Stimulated activated CD4-positive, alpha-beta T cell treated with anti-CD3 and anti-CD28 coated beads, Interleukin-12 subunit alpha, Interleukin-12 subunit beta, amount 100 ng/mL, for 24 hours (primary cell): ENCODE data around the gene SNED1.

Experiments used
- DNase-seq, 2 experiments: peaks; one replicate each; pipeline ENCODE4 v3.0.0-alpha.2; 2020; ENCODE audit warnings: low read depth in 2 of 2

Gene SNED1

DNA sequence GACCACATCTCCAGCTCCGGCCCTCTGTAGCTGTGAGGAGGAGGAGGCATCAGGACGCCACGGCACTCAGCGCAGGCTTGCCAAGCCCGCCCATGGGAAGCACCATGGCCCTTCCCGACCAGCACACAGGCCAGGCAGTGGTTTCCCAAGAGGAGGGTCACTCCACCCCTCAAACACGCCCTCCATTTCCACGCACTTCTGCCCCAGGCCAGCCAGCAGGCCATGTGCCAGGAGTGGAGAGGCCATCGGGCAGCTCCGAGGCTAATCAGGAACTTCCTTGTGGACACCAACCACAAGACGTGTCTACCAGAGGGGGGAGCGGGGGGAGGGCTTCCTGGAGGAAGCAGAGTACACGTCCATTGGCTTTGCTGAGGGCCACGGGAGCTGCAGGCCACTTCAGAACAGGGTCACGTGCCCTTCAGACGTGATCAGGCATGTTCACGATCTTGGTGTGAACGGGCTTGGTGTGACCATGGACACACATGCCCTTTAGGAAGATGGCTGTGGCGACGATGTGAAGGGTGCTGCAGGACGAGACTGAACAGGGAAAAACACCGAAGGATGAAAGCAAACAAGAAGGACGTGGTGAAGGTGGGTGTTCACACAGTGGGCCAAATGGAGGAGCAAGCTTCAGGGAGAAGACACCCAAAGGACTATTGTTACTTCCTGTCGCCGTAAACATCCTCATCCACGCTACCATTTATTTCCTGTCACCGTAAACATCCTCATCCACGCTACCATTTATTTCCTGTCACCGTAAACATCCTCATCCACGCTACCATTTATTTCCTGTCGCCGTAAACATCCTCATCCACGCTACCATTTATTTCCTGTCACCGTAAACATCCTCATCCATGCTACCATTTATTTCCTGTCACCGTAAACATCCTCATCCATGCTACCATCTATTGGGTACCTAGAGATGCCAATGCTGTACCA is 110.1 kb downstream of the SNED1 start:
- DNase-seq: no peak

DNA sequence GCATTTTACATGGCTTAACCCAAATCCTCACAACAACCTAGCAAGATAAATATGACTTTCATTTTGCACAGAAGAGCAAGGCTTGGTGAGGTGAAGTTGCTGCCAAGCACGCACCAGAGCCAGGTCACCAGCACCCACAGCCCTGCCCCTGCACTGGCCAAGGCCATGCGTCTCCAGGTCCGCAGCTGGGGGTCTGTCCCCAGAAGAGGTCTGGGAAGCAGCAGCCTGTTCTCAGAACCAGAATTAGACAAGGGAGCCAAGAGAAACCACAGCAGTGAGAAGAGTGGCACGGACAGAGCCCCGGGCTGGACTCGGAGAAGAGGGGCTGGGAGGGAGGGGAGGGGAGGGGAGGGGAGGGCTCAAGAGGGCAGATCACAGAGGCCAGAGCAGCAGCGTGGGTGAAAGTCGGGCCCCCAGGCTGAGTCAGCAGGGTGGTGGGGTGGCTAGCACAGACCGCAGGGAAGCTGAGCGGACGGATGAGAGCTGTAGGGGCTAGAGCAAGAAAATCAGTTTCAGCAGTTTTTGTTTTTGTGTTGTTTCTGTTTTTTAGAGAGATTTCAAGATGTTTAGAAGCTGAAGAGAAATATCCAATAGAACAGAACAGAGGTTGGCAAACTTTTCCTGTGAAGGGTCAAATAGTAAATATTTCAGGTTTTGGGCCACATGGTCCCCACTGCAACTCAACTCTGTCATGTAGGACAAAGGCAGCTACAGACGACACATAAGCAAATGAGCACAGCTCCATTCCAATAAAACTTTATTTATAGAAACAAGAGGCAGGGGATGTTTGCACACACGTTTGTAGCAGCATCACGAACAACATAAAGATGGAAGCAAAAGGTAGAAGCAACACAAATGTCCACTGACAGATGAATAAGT is 111.0 kb downstream of the SNED1 start:
- no peak for DNase-seq

DNA sequence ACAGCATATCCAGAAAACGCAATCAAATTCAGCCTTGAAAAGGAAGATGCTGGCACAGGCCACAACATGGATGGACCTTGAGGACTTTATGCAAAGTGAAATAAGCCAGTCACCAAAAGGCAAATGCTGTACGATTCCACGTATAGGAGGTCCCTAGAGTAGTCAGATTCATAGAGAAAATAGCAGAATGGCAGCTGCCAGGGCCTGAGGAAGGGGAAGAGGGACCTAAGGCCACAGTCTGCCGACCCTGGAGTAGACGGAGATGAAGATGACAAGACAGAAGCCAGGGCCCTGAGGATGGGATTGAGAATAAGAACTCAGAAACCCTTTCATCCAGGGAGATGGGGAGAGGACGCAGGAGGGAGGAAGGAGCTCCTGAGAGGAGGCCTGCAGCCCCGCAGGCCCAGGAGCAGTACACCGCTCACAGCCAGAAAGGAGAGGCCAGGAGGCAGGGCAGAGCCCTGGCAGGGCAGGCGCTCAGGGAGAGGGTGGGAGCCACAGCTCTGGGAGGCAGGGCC is 111.7 kb downstream of the SNED1 start:
- DNase-seq: no peak

DNA sequence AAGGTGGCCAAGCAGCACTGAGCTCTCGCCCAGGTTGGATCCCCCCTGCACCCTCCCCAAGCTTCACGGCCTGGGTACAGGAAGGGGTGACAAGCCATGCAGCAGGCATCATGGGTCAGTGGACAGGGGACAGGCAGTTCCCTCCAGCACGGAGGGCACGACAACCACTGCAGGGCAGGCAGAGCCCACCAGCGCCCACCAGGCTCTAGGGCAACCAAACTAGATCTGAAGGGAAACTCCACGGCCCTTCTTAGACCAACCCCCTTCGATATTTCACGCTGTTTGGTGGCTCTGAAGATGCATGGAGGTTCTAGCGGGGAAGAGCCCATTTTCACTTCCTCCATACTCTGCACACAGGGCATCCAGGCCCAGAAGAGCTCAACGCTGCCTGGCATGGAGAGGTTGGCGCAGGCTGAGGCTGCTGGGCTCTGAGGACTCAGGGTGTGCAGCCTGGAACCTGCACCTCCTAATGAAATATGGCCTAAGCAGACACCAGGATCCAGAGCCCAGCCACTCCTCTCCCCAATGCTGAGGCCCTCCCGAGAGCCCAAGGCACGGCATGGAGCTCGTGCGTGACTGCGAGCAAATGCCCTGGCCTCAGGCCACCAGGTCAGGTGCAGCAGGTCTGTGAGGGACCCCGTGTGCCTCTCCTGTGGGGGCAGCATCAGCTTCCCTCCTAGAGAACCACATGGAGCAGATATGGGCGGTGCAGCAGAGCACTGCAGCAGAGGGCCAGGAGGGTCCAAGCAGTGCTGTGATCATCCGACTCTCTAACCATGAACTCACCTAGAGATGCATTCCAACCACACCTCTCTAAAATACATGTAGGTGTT is 112.4 kb downstream of the SNED1 start:
- DNase-seq: no peak

DNA sequence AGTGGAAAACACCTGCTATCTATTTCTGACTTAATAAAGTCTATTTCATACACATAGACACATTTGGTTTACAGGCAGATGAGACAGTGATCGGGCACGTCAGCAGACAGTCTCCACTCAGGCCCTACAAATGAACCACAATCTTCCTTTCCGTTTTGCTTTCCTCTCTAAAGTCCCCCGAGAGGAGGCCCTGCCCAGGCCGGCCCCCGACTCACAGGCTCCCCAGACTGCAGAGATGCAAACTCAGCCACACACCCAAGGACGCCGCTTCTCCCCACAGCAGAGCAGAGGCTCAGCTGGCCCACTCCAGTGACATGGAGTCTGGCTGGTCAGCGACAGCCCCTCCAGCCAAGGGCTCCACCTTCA is 113.0 kb downstream of the SNED1 start:
- no peak for DNase-seq

DNA sequence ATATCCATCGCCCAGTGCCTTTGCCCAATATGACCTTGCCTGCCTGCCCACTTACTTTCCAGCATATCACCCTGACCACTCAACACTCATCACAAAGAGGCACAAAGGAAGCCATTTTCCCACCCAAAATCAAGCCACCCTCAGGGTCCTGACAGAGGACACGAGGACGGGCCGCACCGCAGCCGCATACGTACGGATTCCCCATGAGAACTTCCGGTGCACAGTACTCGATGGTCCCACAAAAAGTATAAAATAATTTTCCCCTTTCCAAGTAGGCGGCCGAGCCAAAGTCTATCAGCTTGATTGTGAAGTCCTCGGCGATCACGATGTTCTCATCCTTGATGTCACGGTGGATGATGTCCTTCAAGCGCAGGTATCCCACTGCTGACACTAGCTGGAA is 113.6 kb downstream of the SNED1 start:
- no peak for DNase-seq

DNA sequence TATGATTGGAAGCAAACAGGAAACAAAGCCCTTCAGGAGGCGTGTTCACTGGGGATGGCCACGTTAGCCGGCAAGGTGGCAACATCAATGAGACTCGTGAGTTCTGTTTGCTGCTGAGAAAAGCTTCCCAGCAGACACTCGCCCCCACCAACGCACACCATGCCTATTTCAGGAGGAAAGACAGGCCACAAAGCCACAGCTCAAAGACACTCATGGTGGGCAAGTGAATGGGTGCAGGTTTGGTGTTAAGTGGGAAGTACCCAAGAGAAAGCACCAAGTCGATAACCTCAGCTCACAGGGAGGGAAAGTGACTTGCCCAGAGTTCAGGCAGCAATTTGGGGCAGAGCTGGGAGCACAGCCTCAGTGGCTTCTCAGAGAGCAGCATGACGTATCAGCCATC is 114.2 kb downstream of the SNED1 start:
- no peak for DNase-seq

DNA sequence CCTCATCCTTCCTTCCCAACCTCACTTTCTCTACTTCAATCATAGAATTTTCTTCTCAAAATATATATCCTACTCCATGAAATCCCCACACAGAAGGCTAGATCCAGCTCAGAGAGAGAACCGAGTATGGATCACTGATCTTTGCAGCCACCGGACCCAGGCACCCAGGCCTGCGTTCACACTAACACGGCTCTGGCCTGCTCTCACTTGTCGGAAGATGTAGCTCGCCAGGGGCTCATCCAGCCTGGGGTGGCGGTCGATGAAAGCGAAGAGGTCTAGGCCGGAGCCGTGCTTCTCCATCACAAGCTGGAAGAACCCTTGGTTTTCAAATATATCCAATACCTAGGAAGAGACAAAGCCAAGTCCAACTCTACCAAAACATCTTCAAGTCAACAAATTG is 116.4 kb downstream of the SNED1 start:
- no peak for DNase-seq

DNA sequence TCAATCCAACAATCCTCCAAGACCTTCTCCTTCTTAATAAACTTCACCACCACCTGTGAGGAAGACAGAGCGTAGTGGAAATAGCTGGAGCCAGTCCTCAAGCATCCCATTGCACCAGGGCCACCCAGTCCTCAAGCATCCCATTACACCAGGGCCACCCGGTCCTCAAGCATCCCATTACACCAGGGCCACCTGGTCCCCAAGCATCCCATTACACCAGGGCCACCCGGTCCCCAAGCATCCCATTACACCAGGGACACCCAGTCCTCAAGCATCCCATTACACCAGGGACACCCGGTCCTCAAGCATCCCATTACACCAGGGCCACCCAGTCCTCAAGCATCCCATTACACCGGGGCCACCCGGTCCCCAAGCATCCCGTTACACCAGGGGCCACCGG is 116.9 kb downstream of the SNED1 start:
- no peak for DNase-seq

DNA sequence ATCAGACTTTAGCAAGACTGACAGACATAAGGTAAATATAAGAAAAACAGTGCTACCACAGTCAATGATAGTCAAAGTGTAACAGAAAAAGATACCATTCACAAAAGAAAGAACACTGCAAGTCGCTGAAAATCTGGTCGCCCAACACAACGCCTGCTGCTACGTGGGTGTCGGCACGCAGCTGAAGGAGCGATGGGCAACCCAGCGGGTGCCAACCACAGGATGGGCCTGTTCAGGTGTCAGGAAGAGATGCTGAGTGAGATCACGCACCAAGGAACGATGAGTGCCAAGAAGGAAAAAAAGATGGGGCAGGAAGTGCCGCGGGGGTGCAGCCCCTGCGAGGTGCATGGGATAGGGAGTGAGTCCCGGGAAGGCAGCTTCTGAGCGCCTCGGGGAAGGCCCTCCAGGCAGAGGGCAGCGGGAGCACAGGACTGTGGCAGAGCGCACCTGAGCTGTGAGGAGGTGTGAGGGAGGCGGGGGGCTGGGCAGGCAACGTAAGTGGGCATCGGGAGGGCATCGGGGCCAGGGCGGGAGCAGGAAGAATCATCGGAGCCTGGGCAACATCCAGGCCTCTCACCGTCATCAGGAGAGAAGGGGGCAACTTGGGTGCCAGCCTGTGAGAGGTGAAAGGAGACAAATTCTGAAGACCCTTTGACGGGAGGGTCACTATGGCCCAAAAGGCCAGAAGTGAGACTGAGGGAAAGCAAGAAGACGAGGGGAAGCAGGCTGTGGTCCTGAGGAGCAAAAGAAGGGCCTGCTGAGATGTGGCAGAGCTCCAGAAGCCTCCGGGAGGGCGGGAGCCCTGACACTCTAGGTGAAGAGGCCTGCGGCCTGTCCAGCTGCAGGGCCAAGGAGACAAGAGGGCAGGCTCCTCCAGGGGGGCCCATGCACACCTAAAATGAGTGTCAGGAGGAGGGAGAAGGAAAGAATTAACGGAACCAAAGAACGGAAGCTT is 118.5 kb downstream of the SNED1 start:
- DNase-seq: no peak

DNA sequence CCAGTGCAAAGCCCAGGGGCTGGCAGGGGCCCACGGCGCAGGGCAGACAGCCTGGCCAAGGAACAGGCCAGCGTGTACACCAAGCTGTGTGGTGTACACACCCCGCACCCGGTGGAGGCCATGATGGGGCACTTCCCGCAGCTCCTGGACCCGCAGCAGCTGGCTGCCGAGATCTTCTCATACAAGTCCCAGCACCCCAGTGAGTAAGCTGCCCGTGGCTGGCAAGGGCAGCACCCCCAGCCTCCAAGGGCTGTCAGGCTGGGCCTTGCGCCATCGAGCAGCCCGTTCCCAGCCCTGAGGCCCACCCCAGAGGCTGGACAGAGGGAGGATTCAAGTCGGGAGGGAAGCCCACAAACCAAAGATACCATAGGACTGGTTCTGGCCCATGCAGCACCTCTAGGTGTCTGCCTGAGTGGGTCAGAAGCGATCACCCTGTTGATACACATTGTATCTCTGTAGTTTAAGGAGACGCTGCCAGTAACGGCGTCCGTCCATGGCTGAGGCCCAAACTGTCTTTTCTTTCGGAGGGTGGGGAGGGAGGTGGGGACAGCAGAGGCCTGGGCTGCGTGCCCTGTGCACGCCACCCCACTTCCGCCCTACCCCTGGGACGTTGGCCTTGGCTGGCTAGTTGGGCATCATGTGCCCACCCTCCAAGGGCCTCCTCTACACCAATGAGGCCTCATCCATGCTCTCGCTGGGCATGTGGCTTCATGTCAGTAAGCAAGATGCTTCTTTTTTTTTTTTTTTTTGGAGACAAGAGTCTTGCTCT is 120.5 kb downstream of the SNED1 start:
- DNase-seq: no peak

DNA sequence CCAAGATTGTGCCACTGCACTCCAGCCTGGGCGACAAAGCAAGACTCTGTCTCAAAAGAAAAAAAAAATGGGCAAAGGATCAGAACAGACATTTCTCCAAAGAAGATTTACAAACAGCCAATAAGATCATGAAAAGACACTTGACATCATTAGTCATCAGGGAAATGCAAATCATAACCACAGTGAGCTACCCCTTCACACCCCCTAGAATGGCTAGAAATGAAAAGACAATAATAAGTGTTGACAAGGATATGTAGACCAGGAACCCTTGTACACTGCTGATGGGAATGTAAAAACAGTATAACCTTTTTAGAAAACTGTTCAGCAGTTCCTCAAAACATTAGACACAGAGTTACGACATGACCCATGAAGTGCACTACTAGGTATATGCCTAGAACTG is 122.0 kb downstream of the SNED1 start:
- DNase-seq: no peak

DNA sequence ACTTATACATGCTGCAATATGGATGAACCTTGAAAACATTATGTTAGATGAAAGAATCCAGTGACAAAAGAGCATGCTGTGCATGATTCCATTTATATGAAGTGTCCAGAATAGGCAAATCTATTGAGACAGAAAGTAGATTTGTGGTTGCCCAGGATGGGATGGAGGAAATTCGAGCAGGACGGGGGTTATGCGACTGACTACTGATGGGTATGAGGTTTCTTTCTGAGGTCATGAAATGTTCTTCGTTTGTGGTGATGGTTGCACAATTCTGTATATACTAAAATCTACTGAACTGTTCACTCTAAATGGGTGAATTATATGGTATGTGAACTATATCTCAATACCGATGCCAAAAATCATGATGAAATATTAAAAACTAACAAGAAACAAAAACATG is 122.6 kb downstream of the SNED1 start:
- DNase-seq: no peak

DNA sequence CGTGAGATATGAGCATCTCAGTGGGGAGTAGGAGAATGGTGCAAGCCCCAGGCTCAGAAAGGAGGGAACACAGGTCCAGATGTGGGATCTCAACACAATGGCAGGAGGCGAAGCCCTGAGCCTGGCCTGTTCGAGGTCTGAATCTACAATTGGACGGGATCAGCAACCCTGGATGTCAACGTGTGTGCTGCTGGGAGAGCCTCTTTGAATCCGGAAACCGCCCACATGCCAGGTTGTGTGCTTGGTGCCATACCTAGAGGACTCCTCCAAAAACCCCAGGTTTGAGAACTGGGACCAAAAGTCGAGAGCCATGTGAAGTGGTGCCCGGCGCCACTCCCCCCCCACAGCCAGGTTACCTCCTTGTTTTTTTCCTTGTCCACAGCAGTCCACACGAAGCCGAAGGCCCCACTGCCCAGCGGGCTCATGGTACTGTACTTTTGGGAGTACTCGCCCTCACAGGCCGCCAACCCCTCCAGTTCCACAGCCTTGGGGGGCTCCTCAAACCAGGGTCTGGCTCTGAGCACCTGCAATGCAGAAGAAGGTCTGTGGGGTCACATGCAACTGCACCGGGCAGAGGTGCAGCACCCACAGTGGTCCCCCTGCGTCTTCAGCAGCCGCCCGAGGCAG is 124.1 kb downstream of the SNED1 start:
- DNase-seq: no peak

DNA sequence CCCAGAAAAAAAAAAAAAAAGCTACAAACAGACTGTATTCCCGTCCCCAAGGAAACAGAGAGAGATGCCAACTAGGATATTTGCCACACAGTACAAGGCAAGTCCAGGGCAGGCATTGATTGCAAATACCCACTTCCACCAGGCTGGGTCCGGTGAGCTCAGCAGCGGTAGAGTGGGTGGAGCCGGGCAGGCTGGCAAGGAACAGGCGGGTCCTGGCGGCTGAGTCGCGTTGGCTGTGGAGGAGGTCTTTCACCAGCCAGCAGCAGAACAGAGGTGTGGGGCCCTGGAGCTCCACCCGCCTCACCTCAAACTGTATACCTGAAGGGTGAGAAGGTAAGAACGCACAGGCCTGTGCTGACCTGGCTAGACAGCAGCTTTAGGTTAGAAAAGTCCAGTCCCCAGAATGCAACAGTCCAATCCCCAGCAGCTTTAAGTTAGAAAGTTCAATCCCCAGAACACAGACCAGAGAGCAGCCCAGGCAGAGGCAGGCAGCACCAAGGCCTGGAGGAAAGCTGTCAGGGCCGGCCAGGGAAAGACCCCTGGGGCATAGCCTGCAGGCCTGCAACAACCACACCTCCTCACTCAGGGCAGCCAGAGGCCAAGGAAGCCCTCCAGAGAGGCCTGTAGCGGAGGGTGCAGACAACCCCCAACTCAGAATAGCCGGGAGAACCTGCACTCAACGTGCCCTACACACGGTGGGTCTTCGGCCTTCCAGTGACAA is 125.6 kb downstream of the SNED1 start:
- no peak for DNase-seq

DNA sequence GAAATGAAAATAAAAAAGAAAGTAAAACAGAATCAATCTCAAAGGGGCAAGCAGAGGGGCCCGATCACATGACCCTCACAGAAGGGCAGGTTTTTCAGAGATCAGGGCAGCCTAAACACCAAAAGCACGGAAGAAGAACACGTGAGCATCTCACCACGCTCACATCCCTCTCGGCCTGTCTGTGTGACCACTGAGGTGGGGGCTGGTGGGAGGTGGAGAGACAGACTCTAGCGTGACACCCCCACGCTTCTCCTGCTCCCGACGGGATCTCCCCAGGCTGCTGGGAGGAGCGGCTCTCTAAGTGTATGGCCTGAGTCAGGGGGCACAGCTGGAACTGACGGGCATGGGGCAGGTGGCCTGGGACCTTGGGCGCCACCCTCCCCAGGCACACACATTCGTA is 127.2 kb downstream of the SNED1 start:
- DNase-seq: no peak

DNA sequence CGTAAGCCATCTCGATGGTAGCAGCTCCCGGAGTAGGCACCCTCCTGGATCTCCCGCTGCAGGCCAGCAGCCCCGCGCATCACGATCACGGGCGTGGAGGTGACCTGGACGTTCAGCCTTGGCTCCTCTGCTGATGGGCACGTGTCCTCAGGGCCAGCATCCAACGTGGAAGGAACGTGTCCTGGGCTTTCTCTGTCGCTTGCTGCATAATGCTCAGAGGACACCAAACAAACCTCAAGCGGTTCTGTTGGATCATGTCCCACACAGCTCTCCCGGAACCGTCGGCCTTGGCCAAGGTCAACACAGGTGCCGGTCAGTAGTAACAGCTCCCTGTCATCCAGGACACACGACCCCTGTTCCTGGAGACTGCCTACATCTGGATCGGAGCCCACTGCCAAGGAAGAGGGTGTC is 127.8 kb downstream of the SNED1 start:
- no peak for DNase-seq

DNA sequence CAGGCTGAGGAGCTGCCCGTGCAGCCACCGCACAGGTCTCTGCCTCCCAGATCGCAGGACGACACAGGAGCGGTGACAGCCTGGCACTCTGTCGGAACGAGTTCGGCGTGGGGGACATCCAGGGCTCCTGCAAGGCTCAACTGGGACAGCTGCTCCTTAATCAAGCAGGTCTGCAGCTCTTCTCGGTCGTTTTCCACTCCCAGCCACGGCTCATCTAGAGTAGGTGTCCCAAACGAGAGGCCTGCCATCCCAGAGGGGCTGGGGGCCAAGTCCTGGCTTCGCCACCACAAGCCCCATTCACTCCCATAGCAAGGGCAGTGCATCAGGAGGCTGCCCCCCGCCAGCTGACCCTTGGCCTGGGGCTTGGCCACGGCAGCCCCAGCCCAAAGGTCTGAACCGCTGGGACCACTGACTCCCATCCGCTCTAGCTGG is 128.4 kb downstream of the SNED1 start:
- DNase-seq: no peak

DNA sequence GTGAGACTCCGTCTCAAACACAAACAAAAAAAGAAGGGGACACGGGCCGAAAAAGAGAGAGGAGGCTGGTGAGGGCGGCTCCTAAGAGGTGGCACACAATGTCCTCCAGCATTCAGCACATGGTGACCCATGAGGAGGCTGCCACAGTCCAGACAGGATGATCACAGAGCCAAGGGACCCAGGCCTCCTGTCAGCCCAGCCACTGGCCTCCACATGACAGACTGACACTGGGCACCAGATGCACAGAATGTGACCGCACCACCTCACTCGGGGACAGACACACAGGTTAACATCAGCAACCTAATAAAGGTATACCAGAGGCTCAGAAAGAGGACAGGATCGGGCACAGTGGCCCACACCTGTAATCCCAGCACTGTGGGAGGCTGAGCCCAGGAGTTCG is 129.8 kb downstream of the SNED1 start:
- no peak for DNase-seq
